GM12878 (cell line): ENCODE data around the gene STK4. TPM values are rescaled to one million over a fixed set of nuclear protein-coding genes. Genes with fewer than 3 reads are reported as not detected.

Experiments used
- BACH1 ChIP-seq: fragments of 450-650 bp; IDR thresholded peaks from 2 replicates; pipeline ENCODE4 v1.6.1; 2017; ENCODE audit warnings: mild to moderate bottlenecking, borderline replicate concordance
- BHLHE40 ChIP-seq, 2 experiments: fragments of 450-650 bp in 1 of 2; IDR thresholded peaks; 2 replicates each; pipeline ENCODE4 v1.6.1; 2011 to 2017; ENCODE audit warnings: low read depth in 2 of 2, borderline replicate concordance in 1 of 2, improper control_type of control experiment in 1 of 2, low read length in 1 of 2, mild to moderate bottlenecking in 1 of 2
- CBFB ChIP-seq: IDR thresholded peaks from 2 replicates; pipeline ENCODE4 v1.6.1; 2016; ENCODE audit warnings: antibody characterized with exemption, low read depth
- IKZF1 ChIP-seq: fragments of 450-650 bp; conservative IDR thresholded peaks from 2 replicates; pipeline ENCODE4 v1.6.1; 2017; ENCODE audit warnings: antibody characterized with exemption, mild to moderate bottlenecking
- PAX8 ChIP-seq: fragments of 450-650 bp; IDR thresholded peaks from 2 replicates; pipeline ENCODE4 v1.6.1; 2017; ENCODE audit warnings: mild to moderate bottlenecking, moderate library complexity
- RUNX3 ChIP-seq: IDR thresholded peaks from 2 replicates; pipeline ENCODE4 v1.6.1; 2012; ENCODE audit warnings: low read length, inconsistent platforms
- USF2 ChIP-seq: IDR thresholded peaks from 2 replicates; pipeline ENCODE4 v1.6.1; 2011; ENCODE audit warnings: low read depth, low read length, improper control_type of control experiment, borderline replicate concordance
- ZNF592 ChIP-seq: fragments of 450-650 bp; IDR thresholded peaks from 2 replicates; pipeline ENCODE4 v1.6.1; 2017; ENCODE audit warnings: mild to moderate bottlenecking, moderate library complexity
- polyA plus RNA-seq, 11 experiments: library from polyadenylated mRNA; depleted of rRNA in 4 of 11; unstranded in 6 of 11; stranded (reverse) in 5 of 11; fragments of >200 nt; fragmentation: Nextera tagmentation in 4 of 11; fragmentation: Illumina TruSeq in 1 of 11; extraction: Ambion mirVana in 4 of 11; extraction: Trizol in 1 of 11; gene quantifications; 1 replicate in 1 of 11; 2 replicates in 10 of 11; pipeline versions ENCODE4 v1.2.1 to v1.2.3, GENCODE V29; 2011 to 2016; ENCODE audit warnings: inconsistent platforms in 2 of 11, missing spikeins in 2 of 11, low read depth in 1 of 11
- total RNA-seq, 4 experiments: library from RNA; depleted of rRNA in 3 of 4; stranded (reverse); fragments of >200 nt in 3 of 4; fragmentation: Illumina TruSeq in 1 of 4; extraction: Trizol in 1 of 4; gene quantifications; 2 replicates each; pipeline versions ENCODE4 v1.2.1 to v1.2.3, GENCODE V29; 2013 to 2021
- TF ChIP-seq, protein P1 (sequence below): IDR thresholded peaks from 2 replicates; pipeline ENCODE4 v1.6.1; 2012; ENCODE audit warnings: low read length, inconsistent platforms
- TF ChIP-seq, protein P2 (sequence below): fragments of 450-650 bp; IDR thresholded peaks from 2 replicates; pipeline ENCODE4 v1.6.1; 2016; ENCODE audit warnings: mild to moderate bottlenecking

The STK4 gene
- total and polyA plus RNA-seq, 10 of the 15 experiments (the other 5 are each of a cell fraction or from before 2014, with no cell fraction given): 24.0 to 135 (median 89.7) TPM

GRCh38 chr20:45115829-45116228, 149.5 kb downstream of the STK4 start (continued):
- TF ChIP-seq BACH1 (no peak), IKZF1 (no peak), RUNX3 (no peak), PAX8 (no peak), BHLHE40 (IDR thresholded peaks at IDR 0.05; ENCODE audit: borderline replicate concordance in 1 of 2, low read depth in 2 of 2, low read length in 1 of 2) (no peak), CBFB (no peak), USF2 (no peak), ZNF592 (no peak)
- TF ChIP-seq, protein P1, sequence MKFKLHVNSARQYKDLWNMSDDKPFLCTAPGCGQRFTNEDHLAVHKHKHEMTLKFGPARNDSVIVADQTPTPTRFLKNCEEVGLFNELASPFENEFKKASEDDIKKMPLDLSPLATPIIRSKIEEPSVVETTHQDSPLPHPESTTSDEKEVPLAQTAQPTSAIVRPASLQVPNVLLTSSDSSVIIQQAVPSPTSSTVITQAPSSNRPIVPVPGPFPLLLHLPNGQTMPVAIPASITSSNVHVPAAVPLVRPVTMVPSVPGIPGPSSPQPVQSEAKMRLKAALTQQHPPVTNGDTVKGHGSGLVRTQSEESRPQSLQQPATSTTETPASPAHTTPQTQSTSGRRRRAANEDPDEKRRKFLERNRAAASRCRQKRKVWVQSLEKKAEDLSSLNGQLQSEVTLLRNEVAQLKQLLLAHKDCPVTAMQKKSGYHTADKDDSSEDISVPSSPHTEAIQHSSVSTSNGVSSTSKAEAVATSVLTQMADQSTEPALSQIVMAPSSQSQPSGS: no peak
- TF ChIP-seq, protein P2, sequence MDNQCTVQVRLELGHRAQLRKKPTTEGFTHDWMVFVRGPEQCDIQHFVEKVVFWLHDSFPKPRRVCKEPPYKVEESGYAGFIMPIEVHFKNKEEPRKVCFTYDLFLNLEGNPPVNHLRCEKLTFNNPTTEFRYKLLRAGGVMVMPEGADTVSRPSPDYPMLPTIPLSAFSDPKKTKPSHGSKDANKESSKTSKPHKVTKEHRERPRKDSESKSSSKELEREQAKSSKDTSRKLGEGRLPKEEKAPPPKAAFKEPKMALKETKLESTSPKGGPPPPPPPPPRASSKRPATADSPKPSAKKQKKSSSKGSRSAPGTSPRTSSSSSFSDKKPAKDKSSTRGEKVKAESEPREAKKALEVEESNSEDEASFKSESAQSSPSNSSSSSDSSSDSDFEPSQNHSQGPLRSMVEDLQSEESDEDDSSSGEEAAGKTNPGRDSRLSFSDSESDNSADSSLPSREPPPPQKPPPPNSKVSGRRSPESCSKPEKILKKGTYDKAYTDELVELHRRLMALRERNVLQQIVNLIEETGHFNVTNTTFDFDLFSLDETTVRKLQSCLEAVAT: no peak
